Upper lobe of left lung (tissue), 4 donors: ENCODE data around the gene SLC44A2.

ENCODE experiments used
- EP300 ChIP-seq, 4 donors: sonication (generic); formaldehyde crosslinking; IDR thresholded peaks; one replicate each; pipeline ENCODE4 v1.5.1; 2017; ENCODE audit warnings: antibody characterized with exemption in 4 of 4, control low read depth in 2 of 4
- POLR2A ChIP-seq, 4 donors: fragments of 450-650 bp; IDR thresholded peaks; one replicate each; pipeline ENCODE4 v1.5.1; 2016 to 2017; ENCODE audit warnings: antibody characterized with exemption in 4 of 4, mild to moderate bottlenecking in 2 of 4
- TF ChIP-seq, protein P1 (sequence below), 6 experiments: fragments of 450-650 bp in 4 of 6; fragments of 200-600 bp in 2 of 6; sonication (generic) in 2 of 6; IDR thresholded peaks; one replicate each; pipeline ENCODE4 v1.5.1; 2016 to 2019; ENCODE audit warnings: antibody characterized with exemption in 6 of 6

DNA sequence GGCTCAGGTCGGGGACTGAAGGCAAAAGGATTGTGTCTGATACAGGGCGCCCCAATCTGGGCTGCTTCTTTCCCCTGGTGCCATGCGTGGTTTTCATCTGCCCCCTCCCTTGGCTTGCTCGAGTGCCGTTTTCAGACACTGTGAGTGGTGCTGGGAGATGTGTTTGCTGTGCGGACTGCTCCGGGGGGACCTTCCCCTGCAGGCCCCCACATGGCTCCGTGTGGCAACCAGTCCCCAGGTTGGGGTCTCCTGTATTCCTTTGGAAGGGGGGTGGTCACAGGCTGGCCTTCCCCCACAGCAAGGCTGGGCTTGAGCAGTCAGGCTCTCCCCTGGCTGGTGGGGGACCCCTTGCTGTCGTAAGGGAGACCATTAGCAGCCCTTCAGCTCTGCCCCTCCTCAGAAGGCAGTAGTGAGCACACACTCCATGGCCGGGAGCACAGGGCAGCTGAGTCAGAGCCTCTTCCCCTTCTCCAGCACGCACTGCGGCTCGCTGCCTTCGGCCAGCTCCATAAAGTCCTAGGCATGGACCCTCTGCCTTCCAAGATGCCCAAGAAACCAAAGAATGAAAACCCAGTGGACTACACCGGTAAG lies 55.3 kb downstream of the SLC44A2 start:
- TF ChIP-seq POLR2A (IDR thresholded peaks at IDR 0.05), result no peak
- TF ChIP-seq, protein P1, sequence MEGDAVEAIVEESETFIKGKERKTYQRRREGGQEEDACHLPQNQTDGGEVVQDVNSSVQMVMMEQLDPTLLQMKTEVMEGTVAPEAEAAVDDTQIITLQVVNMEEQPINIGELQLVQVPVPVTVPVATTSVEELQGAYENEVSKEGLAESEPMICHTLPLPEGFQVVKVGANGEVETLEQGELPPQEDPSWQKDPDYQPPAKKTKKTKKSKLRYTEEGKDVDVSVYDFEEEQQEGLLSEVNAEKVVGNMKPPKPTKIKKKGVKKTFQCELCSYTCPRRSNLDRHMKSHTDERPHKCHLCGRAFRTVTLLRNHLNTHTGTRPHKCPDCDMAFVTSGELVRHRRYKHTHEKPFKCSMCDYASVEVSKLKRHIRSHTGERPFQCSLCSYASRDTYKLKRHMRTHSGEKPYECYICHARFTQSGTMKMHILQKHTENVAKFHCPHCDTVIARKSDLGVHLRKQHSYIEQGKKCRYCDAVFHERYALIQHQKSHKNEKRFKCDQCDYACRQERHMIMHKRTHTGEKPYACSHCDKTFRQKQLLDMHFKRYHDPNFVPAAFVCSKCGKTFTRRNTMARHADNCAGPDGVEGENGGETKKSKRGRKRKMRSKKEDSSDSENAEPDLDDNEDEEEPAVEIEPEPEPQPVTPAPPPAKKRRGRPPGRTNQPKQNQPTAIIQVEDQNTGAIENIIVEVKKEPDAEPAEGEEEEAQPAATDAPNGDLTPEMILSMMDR (IDR thresholded peaks at IDR 0.05), result no peak
- TF ChIP-seq EP300 (IDR thresholded peaks at IDR 0.05), result no peak
